K562 (cell line): ENCODE results near the gene ACTN1. TPM values are rescaled to one million over a fixed set of nuclear protein-coding genes. Genes with fewer than 3 reads are reported as not detected.

Experiments
- CBX8 ChIP-seq: fragments of 200-600 bp; sonication (generic); IDR thresholded peaks from 2 replicates; pipeline ENCODE4 v1.6.1; 2012; ENCODE audit warnings: borderline replicate concordance, mixed run types, low read depth, mild to moderate bottlenecking, moderate library complexity, mixed read lengths, low read length, control low read depth, inconsistent platforms; ENCODE audit not compliant: poor library complexity, severe bottlenecking; ENCODE audit errors: extremely low read depth
- CTCF ChIP-seq, 3 experiments: IDR thresholded peaks in 2 of 3; conservative IDR thresholded peaks in 1 of 3; 2 replicates each; pipeline ENCODE4 v1.5.1; 2011 to 2012; ENCODE audit warnings: low read length in 3 of 3, mild to moderate bottlenecking in 3 of 3, control low read depth in 2 of 3, improper control_type of control experiment in 1 of 3, inconsistent platforms in 1 of 3, low read depth in 1 of 3, mixed read lengths in 1 of 3, moderate library complexity in 1 of 3; ENCODE audit not compliant: insufficient read depth in 2 of 3
- ERF ChIP-seq: fragments of 450-650 bp; formaldehyde crosslinking; IDR thresholded peaks from 2 replicates; pipeline ENCODE4 v1.4.0; 2020; ENCODE audit warnings: mild to moderate bottlenecking, mixed read lengths
- FOSL1 ChIP-seq: fragments of 200-800 bp; sonication (Bioruptor generic); conservative IDR thresholded peaks from 2 replicates; pipeline ENCODE4 v1.6.1; 2016; ENCODE audit warnings: missing genetic modification characterization, missing compliant biosample characterization
- ILK ChIP-seq: fragments of 450-650 bp; IDR thresholded peaks from 2 replicates; pipeline ENCODE4 v1.6.1; 2016; ENCODE audit warnings: missing genetic modification characterization, low read depth, mild to moderate bottlenecking, missing compliant biosample characterization, moderate library complexity, borderline replicate concordance
- KDM5B ChIP-seq: fragments of 200-600 bp; sonication (generic); IDR thresholded peaks from 2 replicates; pipeline ENCODE4 v1.6.1; 2012; ENCODE audit warnings: low read depth, mild to moderate bottlenecking, moderate library complexity, low read length, control low read depth, inconsistent platforms; ENCODE audit not compliant: insufficient replicate concordance
- MCM2 ChIP-seq: fragments of 450-650 bp; IDR thresholded peaks from 2 replicates; pipeline ENCODE4 v1.6.1; 2017; ENCODE audit warnings: low read depth, mild to moderate bottlenecking
- MED1 ChIP-seq: sonication (generic); formaldehyde crosslinking; IDR thresholded peaks from 2 replicates; pipeline ENCODE4 v1.8.1; 2023; ENCODE audit warnings: missing genetic modification reagents, borderline replicate concordance
- NCOA4 ChIP-seq: fragments of 450-650 bp; IDR thresholded peaks from 2 replicates; pipeline ENCODE4 v1.6.1; 2018; ENCODE audit warnings: mild to moderate bottlenecking; ENCODE audit not compliant: partially characterized antibody
- PHF20 ChIP-seq: fragments of 450-650 bp; IDR thresholded peaks from 2 replicates; pipeline ENCODE4 v1.6.1; 2018; ENCODE audit not compliant: partially characterized antibody
- RFX7 ChIP-seq: fragments of 250-450 bp; sonication (Bioruptor Pico); IDR thresholded peaks from 2 replicates; pipeline ENCODE4 v1.5.1; 2021; ENCODE audit warnings: mild to moderate bottlenecking
- STAT5B ChIP-seq: fragments of 250-450 bp; sonication (Bioruptor Pico); IDR thresholded peaks from 2 replicates; pipeline ENCODE4 v1.8.0; 2021; ENCODE audit warnings: mild to moderate bottlenecking, inconsistent platforms
- YBX1 ChIP-seq: fragments of 450-650 bp; IDR thresholded peaks from 2 replicates; pipeline ENCODE4 v1.7.1; 2016; ENCODE audit warnings: mild to moderate bottlenecking
- ZNF263 ChIP-seq: sonication (generic); formaldehyde crosslinking; IDR thresholded peaks from 2 replicates; pipeline ENCODE4 v1.8.0; 2022; ENCODE audit warnings: mild to moderate bottlenecking, missing genetic modification reagents, borderline replicate concordance
- ZNF609 ChIP-seq: sonication (generic); formaldehyde crosslinking; IDR thresholded peaks from 2 replicates; pipeline ENCODE4 v1.8.1; 2023; ENCODE audit warnings: missing genetic modification reagents, mild to moderate bottlenecking, borderline replicate concordance
- polyA plus RNA-seq, 8 experiments: library from polyadenylated mRNA; depleted of rRNA in 4 of 8; stranded (reverse) in 5 of 8; unstranded in 3 of 8; fragments of >200 nt; fragmentation: Nextera tagmentation in 2 of 8; fragmentation: Illumina TruSeq in 1 of 8; extraction: Ambion mirVana in 2 of 8; extraction: Trizol in 1 of 8; gene quantifications; 2 replicates each; pipeline versions ENCODE4 v1.2.1 to v1.2.3, GENCODE V29; 2011 to 2014; ENCODE audit warnings: inconsistent platforms in 1 of 8, missing spikeins in 1 of 8
- total RNA-seq, 7 experiments: library from RNA; depleted of rRNA in 6 of 7; stranded (reverse); fragments of >200 nt in 6 of 7; fragmentation: Illumina TruSeq in 2 of 7; extraction: Trizol in 2 of 7; gene quantifications; 2 replicates each; pipeline versions ENCODE4 v1.2.1 to v1.2.3, GENCODE V29; 2011 to 2021; ENCODE audit warnings: low replicate concordance in 1 of 7
- TF ChIP-seq, protein P1 (sequence below): fragments of 450-650 bp; formaldehyde crosslinking; conservative IDR thresholded peaks from 2 replicates; pipeline ENCODE4 v1.4.0; 2022; ENCODE audit warnings: mild to moderate bottlenecking, missing genetic modification characterization
- TF ChIP-seq, protein P2 (sequence below): sonication (generic); formaldehyde crosslinking; IDR thresholded peaks from 2 replicates; pipeline ENCODE4 v1.8.1; 2023; ENCODE audit warnings: mild to moderate bottlenecking, missing genetic modification reagents, moderate library complexity

Gene ACTN1
- total and polyA plus RNA-seq, 9 of the 15 experiments (the other 6 are each of a cell fraction or from before 2014, with no cell fraction given) = 2.2 to 67.7 (median 34.5) TPM

- TF ChIP-seq, protein P1, sequence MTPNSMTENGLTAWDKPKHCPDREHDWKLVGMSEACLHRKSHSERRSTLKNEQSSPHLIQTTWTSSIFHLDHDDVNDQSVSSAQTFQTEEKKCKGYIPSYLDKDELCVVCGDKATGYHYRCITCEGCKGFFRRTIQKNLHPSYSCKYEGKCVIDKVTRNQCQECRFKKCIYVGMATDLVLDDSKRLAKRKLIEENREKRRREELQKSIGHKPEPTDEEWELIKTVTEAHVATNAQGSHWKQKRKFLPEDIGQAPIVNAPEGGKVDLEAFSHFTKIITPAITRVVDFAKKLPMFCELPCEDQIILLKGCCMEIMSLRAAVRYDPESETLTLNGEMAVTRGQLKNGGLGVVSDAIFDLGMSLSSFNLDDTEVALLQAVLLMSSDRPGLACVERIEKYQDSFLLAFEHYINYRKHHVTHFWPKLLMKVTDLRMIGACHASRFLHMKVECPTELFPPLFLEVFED (CRISPR knock-in tag) = no peak
- TF ChIP-seq YBX1 (no peak), ZNF263 (CRISPR knock-in tag) (no peak), ZNF609 (CRISPR knock-in tag) (no peak), MED1 (no peak), CBX8 (no peak), STAT5B (CRISPR knock-in tag) (no peak), MCM2 (no peak), PHF20 (peak; percentile 93), CTCF (IDR thresholded peaks at IDR 0.05 in 2 of 3, conservative IDR thresholded peaks at IDR 0.05 in 1 of 3; ENCODE audit: insufficient read depth in 2 of 3, low read depth in 1 of 3, low read length in 3 of 3) (peak; percentile 81 to 94 (median 84)), ERF (no peak), ILK (no peak), KDM5B (no peak), FOSL1 (tag) (no peak), RFX7 (CRISPR knock-in tag) (no peak), NCOA4 (no peak)
- TF ChIP-seq, protein P2, sequence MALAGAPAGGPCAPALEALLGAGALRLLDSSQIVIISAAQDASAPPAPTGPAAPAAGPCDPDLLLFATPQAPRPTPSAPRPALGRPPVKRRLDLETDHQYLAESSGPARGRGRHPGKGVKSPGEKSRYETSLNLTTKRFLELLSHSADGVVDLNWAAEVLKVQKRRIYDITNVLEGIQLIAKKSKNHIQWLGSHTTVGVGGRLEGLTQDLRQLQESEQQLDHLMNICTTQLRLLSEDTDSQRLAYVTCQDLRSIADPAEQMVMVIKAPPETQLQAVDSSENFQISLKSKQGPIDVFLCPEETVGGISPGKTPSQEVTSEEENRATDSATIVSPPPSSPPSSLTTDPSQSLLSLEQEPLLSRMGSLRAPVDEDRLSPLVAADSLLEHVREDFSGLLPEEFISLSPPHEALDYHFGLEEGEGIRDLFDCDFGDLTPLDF = no peak
These were observed 154.4 kb downstream of the ACTN1 start (continued) for GRCh38 chr14:68824517-68825347.
